Activated CD8-positive, alpha-beta memory T cell treated with anti-CD3 and anti-CD28 coated beads, Interleukin-2, amount 50 U/mL, for 24 hours (primary cell): ENCODE results near the gene MED26.
"Not testable (repeated sequence)": the region's sequence is repeated elsewhere in the genome, so short reads cannot be mapped to it uniquely, and the experiment has no call there.

Experiments used
- DNase-seq: peaks from one replicate; pipeline ENCODE4 v3.0.0-alpha.2; 2020; ENCODE audit errors: extremely low read depth

MED26 gene

GRCh38 chr19:16628183-16628983 lies at the start of gene MED26:
TSS of gene MED26 (minus strand) at chr19:16628204. CDS start at chr19:16627943, 261 bp downstream.
- peak; percentile 77 for DNase-seq

- DNase-seq = no peak
Measured at GRCh38 chr19:16677055-16677454, 49.1 kb upstream of the MED26 start.

GRCh38 chr19:16676101-16676798 lies 48.2 kb upstream of the MED26 start:
- DNase-seq = no peak

GRCh38 chr19:16673839-16674238 lies 45.8 kb upstream of the MED26 start:
- not testable (repeated sequence) for DNase-seq

- DNase-seq = no peak
Measured at GRCh38 chr19:16673231-16673630, 45.2 kb upstream of the MED26 start.

GRCh38 chr19:16671652-16672274 lies 43.8 kb upstream of the MED26 start:
- DNase-seq = no peak

- no peak for DNase-seq
Measured at GRCh38 chr19:16670291-16670690, 42.3 kb upstream of the MED26 start.

GRCh38 chr19:16668702-16669101 lies 40.7 kb upstream of the MED26 start:
- DNase-seq = not testable (repeated sequence)

- no peak for DNase-seq
Measured at GRCh38 chr19:16668176-16668575, 40.2 kb upstream of the MED26 start.

GRCh38 chr19:16661480-16662034 lies 33.6 kb upstream of the MED26 start:
- DNase-seq = no peak

- DNase-seq = no peak
Measured at GRCh38 chr19:16660763-16661479, 32.9 kb upstream of the MED26 start, which contains the start of gene TMEM38A. TSS of gene TMEM38A (plus strand) at chr19:16661139. CDS start at chr19:16661218, 79 bp downstream.

- peak; percentile 93 for DNase-seq
Measured at GRCh38 chr19:16659832-16660708, 32.1 kb upstream of the MED26 start, which contains the start of gene SMIM7. TSS of gene SMIM7 (minus strand) at chr19:16660144. CDS start at chr19:16660110, 34 bp downstream.

- DNase-seq = no peak
Measured at GRCh38 chr19:16659464-16659831, 31.4 kb upstream of the MED26 start.

- no peak for DNase-seq
Measured at GRCh38 chr19:16657384-16657783, 29.4 kb upstream of the MED26 start.

GRCh38 chr19:16655727-16656126 lies 27.7 kb upstream of the MED26 start:
- no peak for DNase-seq

- no peak for DNase-seq
Measured at GRCh38 chr19:16654627-16655026, 26.6 kb upstream of the MED26 start.

GRCh38 chr19:16654140-16654539 lies 26.1 kb upstream of the MED26 start:
- no peak for DNase-seq

GRCh38 chr19:16652854-16653253 lies 24.9 kb upstream of the MED26 start:
- DNase-seq = no peak

- not testable (repeated sequence) for DNase-seq
Measured at GRCh38 chr19:16651421-16652188, 23.6 kb upstream of the MED26 start.

- no peak for DNase-seq
Measured at GRCh38 chr19:16650821-16651220, 22.8 kb upstream of the MED26 start.
